H1 (cell line): ENCODE data around the gene TTC21A. TPM values are rescaled to one million over a fixed set of nuclear protein-coding genes. Genes with fewer than 3 reads are reported as not detected.
A peak's percentile ranks its signal among the peaks of the same experiment; 100 is the strongest.

Experiments used
- CTCF ChIA-PET: fragments of 300-600 bp; sonication (Branson Sonifier 250); formaldehyde crosslinking; loops from one replicate; lab custom pipeline; 2021; ENCODE audit not compliant: partially characterized antibody; lab: Charles Lee
- POLR2A ChIA-PET: fragments of 300-600 bp; sonication (Branson Sonifier 250); formaldehyde crosslinking; loops from one replicate; lab custom pipeline; 2021; ENCODE audit warnings: inconsistent platforms; ENCODE audit not compliant: partially characterized antibody; lab: Charles Lee
- DNase-seq, 2 experiments: peaks; one replicate each; pipeline versions ENCODE4 v3.0.0 to v3.0.0-alpha.2; 2010 to 2022; ENCODE audit warnings: low spot score in 2 of 2, low read depth in 1 of 2, mixed read lengths in 1 of 2
- FAIRE-seq: peaks from 2 replicates; lab custom pipeline; 2011; peaks lifted over from hg19 to GRCh38; lab: Jason Lieb, UNC
- H2AFZ ChIP-seq: 2 replicates; pipeline ENCODE4 v1.8.1; 2012; ENCODE audit warnings: low read length, inconsistent platforms
- H2AK5ac ChIP-seq: 2 replicates; pipeline ENCODE4 v1.6.1; 2013; ENCODE audit warnings: low read depth, low read length
- H2BK120ac ChIP-seq: replicated peaks from 2 replicates; pipeline ENCODE3; 2013; ENCODE audit warnings: low read depth, low read length, inconsistent platforms
- H2BK12ac ChIP-seq: 2 replicates; pipeline ENCODE4 v1.6.1; 2013; ENCODE audit warnings: low read depth, low read length
- H2BK15ac ChIP-seq: 2 replicates; pipeline ENCODE4 v1.6.1; 2013; ENCODE audit warnings: low read length
- H2BK20ac ChIP-seq: 2 replicates; pipeline ENCODE4 v1.6.1; 2013; ENCODE audit warnings: low read length
- H2BK5ac ChIP-seq: 2 replicates; pipeline ENCODE4 v1.6.1; 2013; ENCODE audit warnings: low read depth, low read length
- H3K14ac ChIP-seq: 2 replicates; pipeline ENCODE4 v1.6.1; 2013; ENCODE audit warnings: inconsistent platforms; ENCODE audit not compliant: insufficient read length
- H3K18ac ChIP-seq: 2 replicates; pipeline ENCODE4 v1.6.1; 2013; ENCODE audit warnings: low read length; ENCODE audit errors: extremely low read depth
- H3K23ac ChIP-seq: 2 replicates; pipeline ENCODE4 v1.6.1; 2013; ENCODE audit warnings: inconsistent platforms; ENCODE audit not compliant: insufficient read length
- H3K23me2 ChIP-seq: 2 replicates; pipeline ENCODE4 v1.6.1; 2013; ENCODE audit warnings: low read depth, low read length
- H3K27ac ChIP-seq: 2 replicates; pipeline ENCODE4 v1.6.1; 2011; ENCODE audit warnings: low read depth, low read length, inconsistent platforms
- H3K27me3 ChIP-seq, 4 experiments: replicated peaks in 1 of 4; 1 replicate in 1 of 4; 2 replicates in 3 of 4; pipeline versions ENCODE4 v1.6.1 to v1.8.1; 2011 to 2013; ENCODE audit warnings: low read length in 3 of 4, mild to moderate bottlenecking in 3 of 4, inconsistent platforms in 2 of 4, mixed read lengths in 2 of 4, moderate library complexity in 1 of 4; ENCODE audit not compliant: control insufficient read depth in 3 of 4, insufficient read depth in 3 of 4; ENCODE audit errors: extremely low read depth in 1 of 4
- H3K36me3 ChIP-seq, 4 experiments: 2 replicates each; pipeline versions ENCODE4 v1.6.1 to v1.8.1; 2011 to 2013; ENCODE audit warnings: mild to moderate bottlenecking in 4 of 4, low read length in 3 of 4, moderate library complexity in 2 of 4, control low read depth in 1 of 4, inconsistent platforms in 1 of 4; ENCODE audit not compliant: insufficient read depth in 4 of 4, control insufficient read depth in 2 of 4
- H3K4ac ChIP-seq: replicated peaks from 2 replicates; pipeline ENCODE3; 2013; ENCODE audit warnings: low read length, low read depth, mixed read lengths, inconsistent platforms; ENCODE audit not compliant: insufficient read length
- H3K4me1 ChIP-seq, 4 experiments: replicated peaks in 1 of 4; 1 replicate in 1 of 4; 2 replicates in 3 of 4; pipeline versions ENCODE4 v1.6.1 to v1.8.1; 2011 to 2013; ENCODE audit warnings: low read length in 3 of 4, inconsistent platforms in 2 of 4, mixed read lengths in 1 of 4; ENCODE audit not compliant: insufficient read depth in 4 of 4, control insufficient read depth in 3 of 4
- H3K4me2 ChIP-seq, 2 experiments: 2 replicates each; pipeline versions ENCODE4 v1.6.1 to v1.8.1; 2011 to 2013; ENCODE audit warnings: low read depth in 2 of 2, low read length in 2 of 2, control low read depth in 1 of 2, inconsistent platforms in 1 of 2, mild to moderate bottlenecking in 1 of 2; ENCODE audit not compliant: insufficient read depth in 1 of 2
- H3K4me3 ChIP-seq, 4 experiments: fragments of 200-600, 300-600 bp in 1 of 4; sonication (generic), shearing (Covaris generic), sonication (Bioruptor Twin) in 1 of 4; 2 replicates each; pipeline versions ENCODE4 v1.5.1 to v1.8.1; 2011 to 2016; ENCODE audit warnings: low read length in 4 of 4, low read depth in 3 of 4, control low read depth in 2 of 4, inconsistent platforms in 2 of 4, mild to moderate bottlenecking in 2 of 4, mixed read lengths in 1 of 4, moderate library complexity in 1 of 4; ENCODE audit not compliant: insufficient read depth in 2 of 4; ENCODE audit errors: extremely low read depth in 1 of 4
- H3K56ac ChIP-seq: replicated peaks from 2 replicates; pipeline ENCODE3; 2013; ENCODE audit warnings: low read depth, mild to moderate bottlenecking, mixed read lengths, low read length, inconsistent platforms; ENCODE audit not compliant: insufficient read length
- H3K79me1 ChIP-seq: 2 replicates; pipeline ENCODE4 v1.6.1; 2013; ENCODE audit warnings: low read depth, low read length, control low read depth
- H3K79me2 ChIP-seq, 2 experiments: 2 replicates each; pipeline versions ENCODE4 v1.6.1 to v1.8.1; 2012 to 2013; ENCODE audit warnings: low read length in 2 of 2, mild to moderate bottlenecking in 2 of 2, inconsistent platforms in 1 of 2; ENCODE audit not compliant: insufficient read depth in 2 of 2, control insufficient read depth in 1 of 2
- H3K9ac ChIP-seq, 4 experiments: replicated peaks in 1 of 4; 1 replicate in 1 of 4; 2 replicates in 3 of 4; pipeline versions ENCODE4 v1.6.1 to v1.8.1; 2011 to 2013; ENCODE audit warnings: low read depth in 3 of 4, low read length in 3 of 4, control low read depth in 2 of 4, mild to moderate bottlenecking in 2 of 4, moderate library complexity in 2 of 4, inconsistent platforms in 1 of 4; ENCODE audit errors: extremely low read depth in 1 of 4
- H3K9me3 ChIP-seq, 2 experiments: 2 replicates each; pipeline versions ENCODE4 v1.6.1 to v1.8.1; 2012 to 2013; ENCODE audit warnings: mild to moderate bottlenecking in 2 of 2, moderate library complexity in 2 of 2, control low read depth in 1 of 2, inconsistent platforms in 1 of 2, low read depth in 1 of 2, low read length in 1 of 2, mixed read lengths in 1 of 2; ENCODE audit not compliant: insufficient read depth in 2 of 2
- H4K20me1 ChIP-seq, 2 experiments: replicated peaks in 1 of 2; 2 replicates each; pipeline versions ENCODE3 to v1.8.1; 2011 to 2013; ENCODE audit warnings: inconsistent platforms in 2 of 2, low read length in 2 of 2, mild to moderate bottlenecking in 1 of 2; ENCODE audit not compliant: insufficient read depth in 2 of 2, control insufficient read depth in 1 of 2
- H4K5ac ChIP-seq: 2 replicates; pipeline ENCODE4 v1.6.1; 2013; ENCODE audit warnings: low read length, low read depth, mixed read lengths, inconsistent platforms; ENCODE audit not compliant: insufficient read length
- H4K8ac ChIP-seq: 2 replicates; pipeline ENCODE4 v1.8.0; 2013; ENCODE audit warnings: mild to moderate bottlenecking, moderate library complexity, low read length, inconsistent platforms; ENCODE audit not compliant: insufficient read depth; ENCODE audit errors: extremely low read depth
- H4K91ac ChIP-seq: replicated peaks from 2 replicates; pipeline ENCODE3; 2013; ENCODE audit warnings: low read length, mixed read lengths, inconsistent platforms; ENCODE audit not compliant: insufficient read length
- CBX8 ChIP-seq: fragments of 300-800, 300-1000 bp; sonication (generic); IDR thresholded peaks from 2 replicates; pipeline ENCODE4 v1.7.1; 2016; ENCODE audit warnings: low read depth, low read length, borderline replicate concordance
- RAD21 ChIP-seq, 2 experiments: IDR thresholded peaks in 1 of 2; conservative IDR thresholded peaks in 1 of 2; 2 replicates each; pipeline ENCODE4 v1.6.1; 2011; ENCODE audit warnings: low read depth in 2 of 2, low read length in 2 of 2, improper control_type of control experiment in 1 of 2, inconsistent platforms in 1 of 2, mild to moderate bottlenecking in 1 of 2, moderate library complexity in 1 of 2
- WGBS, 2 experiments: shearing (Covaris generic) in 1 of 2; methylation state at CpG; one replicate each; pipeline versions ENCODE4 v1.1.6 to v1.1.7; 2013 to 2015; ENCODE audit warnings: low lambda C conversion rate in 2 of 2, mixed read lengths in 2 of 2, inconsistent platforms in 1 of 2, low coverage in 1 of 2, missing lambda C conversion rate in 1 of 2; ENCODE audit not compliant: insufficient replicate concordance in 2 of 2, insufficient coverage in 1 of 2, insufficient read length in 1 of 2; ENCODE audit errors: extremely low coverage in 1 of 2, missing lambda C conversion rate in 1 of 2; 5-methylcytosine and 5-hydroxymethylcytosine counted together
- polyA plus RNA-seq, 7 experiments: library from polyadenylated mRNA; depleted of rRNA in 3 of 7; stranded (reverse) in 5 of 7; unstranded in 2 of 7; fragments of >200 nt in 5 of 7; fragments of 200-250 nt in 2 of 7; gene quantifications; 1 replicate in 5 of 7; 2 replicates in 1 of 7; 4 replicates in 1 of 7; pipeline versions ENCODE4 v1.2.1 to v1.2.3, GENCODE V29; 2011 to 2013; ENCODE audit warnings: missing spikeins in 2 of 7, mixed read lengths in 2 of 7
- total RNA-seq: library from RNA; stranded (reverse); fragmentation: NEBNext Ultra II Directional; extraction: Animal tissue kit (Norgen Biotek cat#: 25700); gene quantifications from 2 replicates; pipeline ENCODE4 v1.2.1, GENCODE V29; 2021
- TF ChIP-seq, protein P1 (sequence below), 3 experiments: IDR thresholded peaks; 1 replicate in 2 of 3; 2 replicates in 1 of 3; pipeline versions ENCODE4 v1.5.1 to v1.6.1; 2011; ENCODE audit warnings: low read length in 3 of 3, mild to moderate bottlenecking in 3 of 3, inconsistent platforms in 2 of 3, low read depth in 1 of 3, moderate library complexity in 1 of 3; ENCODE audit not compliant: insufficient read depth in 1 of 3; ENCODE audit errors: control extremely low read depth in 1 of 3

The TTC21A gene
- total and polyA plus RNA-seq, 2 of the 8 experiments (the other 6 are each of a cell fraction or from before 2014, with no cell fraction given): 2.3 to 2.8 TPM

- POLR2A ChIA-PET: interaction anchor here (0.6 to 1.6 kb wide), 4 partner anchors 77 to 224 kb away, joined by 3 to 6 read pairs (median 3); partner anchors contain the start of genes GORASP1, RPSA and TTC21A
- no peak overlapping the region for H2AK5ac ChIP-seq
- H3K4ac ChIP-seq: no peak overlapping the region
- H2BK20ac ChIP-seq: no peak overlapping the region
- no peak overlapping the region for H2BK5ac ChIP-seq
- H4K5ac ChIP-seq: no peak overlapping the region
- H2BK15ac ChIP-seq: peak overlapping the region; percentile 65; the same call in 1 of the 2 replicates
- no peak overlapping the region for H3K14ac ChIP-seq
- 87% methylated on average over 12 of the region's 12 CpGs; no CpG with 5 or more reads in 1 of the 2 experiments for WGBS, 2 experiments
- H4K20me1 ChIP-seq: peaks cover 0 to 1% of the 10 kb centered on the region in 2 experiments
- no peak overlapping the region for H3K23ac ChIP-seq
- H4K91ac ChIP-seq: no peak overlapping the region
- H3K4me1 ChIP-seq: peaks cover 0 to 14% (median 7%) of the 10 kb centered on the region in 4 experiments; a peak in 6 of 7 replicates
- peak overlapping the region; percentile 71; the same call in 1 of the 2 replicates for H2BK12ac ChIP-seq
- peaks cover 2% of the 10 kb centered on the region; the same call in 1 of the 2 replicates for H3K23me2 ChIP-seq
- no peak overlapping the region for H4K8ac ChIP-seq
- no peak overlapping the region for H3K4me3 ChIP-seq
- no peaks in the 10 kb centered on the region for H3K36me3 ChIP-seq
- H3K56ac ChIP-seq: no peak overlapping the region
- no peak overlapping the region for H3K27ac ChIP-seq
- no peaks in the 10 kb centered on the region for H3K9me3 ChIP-seq
- no peaks in the 10 kb centered on the region for H3K79me1 ChIP-seq
- H2BK120ac ChIP-seq: no peak overlapping the region
- TF ChIP-seq CBX8 (no peak), RAD21 (IDR thresholded peaks at IDR 0.05 in 1 of 2, conservative IDR thresholded peaks at IDR 0.05 in 1 of 2; ENCODE audit: low read depth in 2 of 2, low read length in 2 of 2) (peak; percentile 10 to 29; a peak in 2 of 4 replicates)
- TF ChIP-seq, protein P1, sequence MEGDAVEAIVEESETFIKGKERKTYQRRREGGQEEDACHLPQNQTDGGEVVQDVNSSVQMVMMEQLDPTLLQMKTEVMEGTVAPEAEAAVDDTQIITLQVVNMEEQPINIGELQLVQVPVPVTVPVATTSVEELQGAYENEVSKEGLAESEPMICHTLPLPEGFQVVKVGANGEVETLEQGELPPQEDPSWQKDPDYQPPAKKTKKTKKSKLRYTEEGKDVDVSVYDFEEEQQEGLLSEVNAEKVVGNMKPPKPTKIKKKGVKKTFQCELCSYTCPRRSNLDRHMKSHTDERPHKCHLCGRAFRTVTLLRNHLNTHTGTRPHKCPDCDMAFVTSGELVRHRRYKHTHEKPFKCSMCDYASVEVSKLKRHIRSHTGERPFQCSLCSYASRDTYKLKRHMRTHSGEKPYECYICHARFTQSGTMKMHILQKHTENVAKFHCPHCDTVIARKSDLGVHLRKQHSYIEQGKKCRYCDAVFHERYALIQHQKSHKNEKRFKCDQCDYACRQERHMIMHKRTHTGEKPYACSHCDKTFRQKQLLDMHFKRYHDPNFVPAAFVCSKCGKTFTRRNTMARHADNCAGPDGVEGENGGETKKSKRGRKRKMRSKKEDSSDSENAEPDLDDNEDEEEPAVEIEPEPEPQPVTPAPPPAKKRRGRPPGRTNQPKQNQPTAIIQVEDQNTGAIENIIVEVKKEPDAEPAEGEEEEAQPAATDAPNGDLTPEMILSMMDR (IDR thresholded peaks at IDR 0.05; ENCODE audit: control extremely low read depth in 1 of 3, insufficient read depth in 1 of 3, low read depth in 1 of 3, low read length in 3 of 3): peak in 1 of 3 experiments; percentile 17; a peak in 1 of 4 replicates
- H3K18ac ChIP-seq: no peak overlapping the region
- H3K9ac ChIP-seq: no peak overlapping the region
- no peak for FAIRE-seq
- CTCF ChIA-PET: interaction anchor here (0.5 to 18.0 kb wide), 10 partner anchors 12 to 193 kb away, joined by 3 to 767 read pairs (median 4); partner anchors contain the start of genes CX3CR1, GORASP1 and TTC21A
- H3K27me3 ChIP-seq: peaks cover 0 to 9% (median 6%) of the 10 kb centered on the region in 4 experiments; a peak in 6 of 7 replicates
- no peak for DNase-seq
- no peaks in the 10 kb centered on the region for H3K79me2 ChIP-seq
- no peak overlapping the region for H2AFZ ChIP-seq
- H3K4me2 ChIP-seq: no peak overlapping the region
Measured at GRCh38 chr3:39184081-39184967, 76.8 kb downstream of the TTC21A start.
